Anterior cingulate cortex (tissue), 58 donors: ENCODE results near the gene ADAMTSL2.

Source experiments
- DNase-seq, 58 donors: peaks; one replicate each; lab custom pipeline; 2025; lab: John Stamatoyannopoulos, UW

Gene ADAMTSL2

GRCh38 chr9:133534346-133535291, at the start of gene ADAMTSL2:
TSS of gene ADAMTSL2 (plus strand) at chr9:133534704. CDS start at chr9:133536713, 2,009 bp downstream.
- DNase-seq: peak in 49 of 58 donors; percentile 29 to 82 (median 55)

- DNase-seq: no peak
These were observed 48.8 kb upstream of the ADAMTSL2 start for GRCh38 chr9:133485531-133486260.

GRCh38 chr9:133487331-133487725, 47.2 kb upstream of the ADAMTSL2 start:
- DNase-seq: no peak

GRCh38 chr9:133488686-133489252, 45.7 kb upstream of the ADAMTSL2 start:
- no peak for DNase-seq

GRCh38 chr9:133489253-133490190, 45.0 kb upstream of the ADAMTSL2 start:
- no peak for DNase-seq

GRCh38 chr9:133490201-133490681, 44.3 kb upstream of the ADAMTSL2 start:
- no peak for DNase-seq

GRCh38 chr9:133490865-133491655, 43.4 kb upstream of the ADAMTSL2 start:
- DNase-seq: no peak

- DNase-seq: no peak
These were observed 42.9 kb upstream of the ADAMTSL2 start for GRCh38 chr9:133491656-133491925.

GRCh38 chr9:133492061-133493021, 42.2 kb upstream of the ADAMTSL2 start:
- no peak for DNase-seq

GRCh38 chr9:133493428-133493827, 41.1 kb upstream of the ADAMTSL2 start:
- no peak for DNase-seq

- DNase-seq: no peak
These were observed 40.5 kb upstream of the ADAMTSL2 start for GRCh38 chr9:133493845-133494540.

GRCh38 chr9:133494636-133495326, 39.7 kb upstream of the ADAMTSL2 start:
- DNase-seq: no peak

GRCh38 chr9:133495327-133496293, 38.9 kb upstream of the ADAMTSL2 start:
- DNase-seq: no peak

GRCh38 chr9:133496861-133497842, 37.4 kb upstream of the ADAMTSL2 start:
- DNase-seq: no peak
